D721Med (cell line): ENCODE measurements around the gene RHOBTB1.

Experiments
- DNase-seq: peaks from one replicate; pipeline ENCODE4 v3.0.0; 2011; ENCODE audit warnings: low spot score; ENCODE audit not compliant: insufficient read length
- FAIRE-seq: peaks from 2 replicates; lab custom pipeline; 2011; peaks lifted over from hg19 to GRCh38; lab: Jason Lieb, UNC
- TF ChIP-seq, protein P1 (sequence below): IDR thresholded peaks from 2 replicates; pipeline ENCODE4 v1.5.1; 2012; ENCODE audit warnings: mild to moderate bottlenecking, control low read depth; ENCODE audit not compliant: insufficient read depth; ENCODE audit errors: missing control alignments

Gene RHOBTB1

DNA sequence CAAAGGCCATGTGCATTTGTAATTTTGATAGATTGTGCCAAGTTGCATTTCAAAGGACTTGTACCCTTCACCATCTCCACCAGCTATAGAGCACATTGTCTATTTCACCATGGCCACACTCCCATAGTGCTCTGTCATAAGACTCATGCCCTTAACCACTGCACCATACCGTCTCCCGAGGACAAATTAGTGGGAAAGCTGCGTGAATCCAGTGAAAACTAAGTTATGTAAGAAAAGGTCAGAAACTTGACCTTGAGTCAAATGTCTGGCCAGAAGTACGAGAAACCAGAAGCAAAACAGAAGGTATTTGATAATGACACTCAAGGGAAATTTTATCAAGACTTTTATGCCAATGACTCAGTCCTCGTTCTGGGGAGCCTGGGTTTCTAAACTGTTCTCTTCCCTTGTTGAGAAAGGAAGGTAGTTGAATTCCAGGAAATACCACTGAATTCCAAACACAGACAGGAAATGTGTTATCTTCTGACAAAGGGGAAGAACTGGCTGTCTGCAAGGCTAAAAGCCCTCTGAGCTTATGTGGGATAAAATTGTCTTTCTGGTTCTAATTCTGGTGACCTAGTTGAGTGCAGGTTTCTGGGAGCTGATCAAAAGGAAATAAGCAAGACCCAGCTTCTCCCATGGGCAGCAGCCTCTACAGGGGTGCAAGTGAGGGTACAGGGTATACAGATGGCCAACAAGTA lies 116.0 kb downstream of the RHOBTB1 start:
- TF ChIP-seq, protein P1, sequence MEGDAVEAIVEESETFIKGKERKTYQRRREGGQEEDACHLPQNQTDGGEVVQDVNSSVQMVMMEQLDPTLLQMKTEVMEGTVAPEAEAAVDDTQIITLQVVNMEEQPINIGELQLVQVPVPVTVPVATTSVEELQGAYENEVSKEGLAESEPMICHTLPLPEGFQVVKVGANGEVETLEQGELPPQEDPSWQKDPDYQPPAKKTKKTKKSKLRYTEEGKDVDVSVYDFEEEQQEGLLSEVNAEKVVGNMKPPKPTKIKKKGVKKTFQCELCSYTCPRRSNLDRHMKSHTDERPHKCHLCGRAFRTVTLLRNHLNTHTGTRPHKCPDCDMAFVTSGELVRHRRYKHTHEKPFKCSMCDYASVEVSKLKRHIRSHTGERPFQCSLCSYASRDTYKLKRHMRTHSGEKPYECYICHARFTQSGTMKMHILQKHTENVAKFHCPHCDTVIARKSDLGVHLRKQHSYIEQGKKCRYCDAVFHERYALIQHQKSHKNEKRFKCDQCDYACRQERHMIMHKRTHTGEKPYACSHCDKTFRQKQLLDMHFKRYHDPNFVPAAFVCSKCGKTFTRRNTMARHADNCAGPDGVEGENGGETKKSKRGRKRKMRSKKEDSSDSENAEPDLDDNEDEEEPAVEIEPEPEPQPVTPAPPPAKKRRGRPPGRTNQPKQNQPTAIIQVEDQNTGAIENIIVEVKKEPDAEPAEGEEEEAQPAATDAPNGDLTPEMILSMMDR: no peak
- FAIRE-seq (no peak), DNase-seq (no peak)

DNA sequence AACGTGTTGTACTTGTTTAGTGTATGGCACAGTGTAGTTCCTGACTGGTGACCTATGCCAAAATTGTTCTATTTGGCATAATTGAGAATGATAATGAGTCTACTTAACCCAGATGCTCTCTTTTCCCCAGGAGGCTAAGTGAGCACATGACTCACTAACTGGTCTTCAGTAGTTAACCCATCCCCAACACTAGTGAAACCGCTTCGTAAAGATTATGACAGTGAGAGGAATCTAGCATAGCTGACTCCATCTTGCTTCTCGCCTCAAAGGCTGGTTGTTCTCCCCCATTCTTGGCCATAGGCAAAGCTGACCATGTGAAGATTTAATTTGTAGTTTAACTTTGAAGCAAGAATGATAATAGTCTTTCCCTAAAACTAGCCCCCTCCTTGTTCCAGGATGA lies 118.5 kb downstream of the RHOBTB1 start:
- FAIRE-seq: no peak
- no peak for DNase-seq
- TF ChIP-seq, protein P1: no peak

DNA sequence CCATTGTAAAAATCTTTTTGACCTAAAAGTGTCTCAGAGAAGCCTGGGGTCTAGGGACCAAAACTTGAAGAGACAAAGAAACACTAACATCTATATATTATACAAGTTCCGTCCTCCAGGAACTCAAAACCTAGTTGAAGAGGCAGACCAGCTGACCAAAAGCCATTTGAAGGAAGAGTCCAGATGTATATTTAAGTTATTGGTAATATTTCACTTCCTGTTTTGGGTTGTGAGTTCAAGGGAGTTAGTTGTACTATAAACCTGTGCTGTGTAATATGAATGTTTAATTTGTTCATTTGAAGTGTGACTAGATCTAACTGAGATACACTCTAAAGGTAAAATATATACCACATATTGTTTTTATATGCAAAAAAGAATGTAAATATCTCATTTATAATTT lies 120.7 kb downstream of the RHOBTB1 start:
- TF ChIP-seq, protein P1: no peak
- FAIRE-seq (no peak), DNase-seq (no peak)

DNA sequence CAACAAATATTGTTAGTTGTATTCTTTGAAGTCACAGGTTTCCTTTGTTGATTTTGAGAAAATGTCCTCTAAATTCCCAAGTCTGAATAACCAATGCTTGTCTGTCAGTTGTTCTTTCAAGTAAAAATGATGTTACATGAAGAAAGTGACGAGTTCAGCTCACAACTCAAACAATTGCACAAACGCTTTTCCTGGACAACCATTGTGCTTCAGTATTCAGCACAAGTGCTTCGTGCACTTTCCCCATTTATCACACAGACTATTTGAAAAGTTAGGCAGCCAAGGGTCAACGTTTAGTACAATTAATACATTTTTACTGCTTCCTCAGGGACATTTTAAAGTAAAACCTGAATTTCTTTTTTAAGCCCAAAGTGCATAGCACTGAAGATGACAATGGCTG lies 121.2 kb downstream of the RHOBTB1 start:
- DNase-seq: no peak
- no peak for FAIRE-seq
- TF ChIP-seq, protein P1: no peak

DNA sequence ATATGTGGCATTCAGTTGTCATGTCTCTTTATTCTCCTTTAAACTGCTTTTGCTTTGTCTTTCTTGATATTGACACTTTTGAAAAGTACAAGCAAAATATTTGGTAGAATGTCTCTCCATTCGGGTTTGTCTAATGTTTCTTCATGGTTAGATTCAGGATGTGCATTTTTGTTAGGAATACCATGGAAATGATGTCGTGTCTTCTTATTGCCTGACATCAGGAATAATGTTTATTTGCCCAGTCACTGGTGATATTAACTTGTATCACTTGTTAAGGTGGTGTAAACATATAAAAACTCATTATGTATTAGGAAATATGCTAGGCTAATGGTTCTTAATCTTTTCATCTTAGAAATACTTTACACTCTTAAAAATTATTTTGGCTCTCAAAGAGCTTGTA lies 122.3 kb downstream of the RHOBTB1 start:
- TF ChIP-seq, protein P1: no peak
- FAIRE-seq (no peak), DNase-seq (no peak)

DNA sequence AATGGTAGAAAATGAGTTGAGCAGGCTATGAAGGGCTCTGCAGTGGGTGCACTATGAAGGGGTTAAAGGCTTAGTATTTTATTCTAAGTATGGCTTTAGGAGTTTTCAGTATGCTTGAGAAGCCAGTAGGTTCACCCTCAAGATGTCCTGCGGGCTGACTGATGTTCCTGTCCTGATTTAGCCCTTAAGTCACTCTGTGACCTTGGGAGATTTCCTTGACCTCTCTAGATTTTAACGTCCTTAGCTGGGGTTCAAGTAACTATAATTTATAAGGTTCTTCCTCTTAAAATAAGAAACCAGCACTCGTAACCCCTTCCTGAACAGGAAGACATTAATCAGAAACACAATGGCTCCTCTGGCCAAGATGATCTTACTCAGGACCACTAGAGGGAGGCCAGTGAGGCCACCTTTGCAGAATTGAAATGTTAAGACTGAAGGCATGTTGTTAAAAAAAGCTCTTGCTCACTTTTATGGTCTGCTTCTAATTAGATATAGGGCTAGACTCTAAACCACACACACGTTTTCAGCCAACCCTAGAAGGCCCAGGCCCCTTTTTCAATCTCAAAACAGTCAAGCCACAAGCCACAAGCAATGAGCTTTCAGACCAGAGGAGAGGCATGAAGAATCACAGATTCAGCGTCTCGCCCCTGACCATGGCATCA lies 123.8 kb downstream of the RHOBTB1 start:
- DNase-seq (no peak), FAIRE-seq (no peak)

More for the DNA sequence above, 123.8 kb downstream of the RHOBTB1 start:
- TF ChIP-seq, protein P1: no peak
